ENCODE results near the gene GYPC.

The GYPC gene

DNA sequence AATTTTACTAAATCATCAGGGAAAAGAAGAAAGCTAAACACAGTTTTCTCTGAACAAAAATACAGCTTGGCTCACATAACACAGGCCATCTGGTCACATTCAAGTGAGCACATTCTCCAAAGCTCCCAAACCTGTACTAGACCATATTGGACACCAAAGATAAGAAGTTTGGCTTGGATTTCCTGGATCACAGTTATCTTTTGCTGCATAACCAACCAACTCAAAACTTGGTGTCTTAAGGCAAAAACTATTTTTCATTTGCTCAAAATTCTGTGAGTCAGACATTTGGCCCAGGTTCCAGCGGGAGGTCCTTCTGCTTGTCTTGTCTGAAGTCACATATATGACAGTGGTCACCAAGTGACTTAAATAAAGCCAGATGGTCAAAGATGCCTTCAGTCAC lies 83.2 kb downstream of the GYPC start:
- TF ChIP-seq CTCF (IDR thresholded peaks at IDR 0.05; ENCODE audit: low read depth, low read length) = no peak
- H3K4me3 ChIP-seq (ENCODE audit: low read depth, low read length) = no peak overlapping the region

DNA sequence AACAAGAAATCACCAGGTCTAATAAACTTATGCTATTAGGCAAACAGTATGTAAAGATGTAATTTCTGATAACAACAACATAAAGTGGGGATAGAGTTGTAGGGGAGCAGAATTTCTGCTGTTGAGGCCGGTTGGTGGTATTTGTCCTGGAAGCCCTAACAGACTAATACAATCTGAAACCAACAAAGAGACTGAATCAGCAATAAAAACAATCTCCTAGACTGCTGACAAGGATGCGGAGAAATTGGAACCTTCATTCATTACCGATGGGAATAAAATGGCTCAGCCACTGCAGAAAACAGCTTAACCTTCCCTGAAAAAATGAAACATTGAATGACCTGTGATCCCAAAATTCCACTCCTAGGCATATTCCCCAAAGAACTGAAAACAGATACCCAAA lies 88.7 kb downstream of the GYPC start:
- H3K4me3 ChIP-seq (ENCODE audit: low read depth, low read length) = no peak overlapping the region
- TF ChIP-seq CTCF (IDR thresholded peaks at IDR 0.05; ENCODE audit: low read depth, low read length) = no peak

Measured in WI38 (cell line).